K562 (cell line): ENCODE results near the gene LY6G6C. TPM values are rescaled to one million over a fixed set of nuclear protein-coding genes. Genes with fewer than 3 reads are reported as not detected.

Source experiments
- CSDE1 ChIP-seq, 2 experiments: fragments of 450-650 bp; IDR thresholded peaks; 2 replicates each; pipeline ENCODE4 v1.6.1; 2016; ENCODE audit warnings: mild to moderate bottlenecking in 1 of 2
- DNMT1 ChIP-seq: fragments of 450-650 bp; IDR thresholded peaks from 2 replicates; pipeline ENCODE4 v1.6.1; 2016; ENCODE audit warnings: antibody characterized with exemption, mild to moderate bottlenecking
- ESRRB ChIP-seq: fragments of 250-450 bp; sonication (Bioruptor Pico); IDR thresholded peaks from 2 replicates; pipeline ENCODE4 v1.5.0; 2020; ENCODE audit warnings: mild to moderate bottlenecking, moderate library complexity, borderline replicate concordance
- GTF2F1 ChIP-seq: IDR thresholded peaks from 2 replicates; pipeline ENCODE4 v1.6.1; 2011; ENCODE audit warnings: low read depth, low read length, improper control_type of control experiment
- HIVEP1 ChIP-seq: fragments of 250-450 bp; sonication (Bioruptor Pico); IDR thresholded peaks from 2 replicates; pipeline ENCODE4 v1.4.0; 2020; ENCODE audit warnings: mild to moderate bottlenecking
- HSF4 ChIP-seq: fragments of 250-450 bp; sonication (Bioruptor Pico); IDR thresholded peaks from 2 replicates; pipeline ENCODE4 v2.1.2; 2022; ENCODE audit warnings: mild to moderate bottlenecking, moderate library complexity, borderline replicate concordance
- ILK ChIP-seq: fragments of 450-650 bp; IDR thresholded peaks from 2 replicates; pipeline ENCODE4 v1.6.1; 2016; ENCODE audit warnings: missing genetic modification characterization, low read depth, mild to moderate bottlenecking, missing compliant biosample characterization, moderate library complexity, borderline replicate concordance
- MAFF ChIP-seq: IDR thresholded peaks from 2 replicates; pipeline ENCODE4 v1.6.1; 2012; ENCODE audit warnings: low read length, improper control_type of control experiment
- NCOA2 ChIP-seq, 2 experiments: fragments of 450-650 bp; IDR thresholded peaks; 2 replicates each; pipeline ENCODE4 v1.6.1; 2018; ENCODE audit warnings: mild to moderate bottlenecking in 2 of 2, moderate library complexity in 1 of 2; ENCODE audit not compliant: partially characterized antibody in 2 of 2
- NFATC3 ChIP-seq: fragments of 450-650 bp; IDR thresholded peaks from 2 replicates; pipeline ENCODE4 v1.6.1; 2017; ENCODE audit warnings: mild to moderate bottlenecking
- TAF15 ChIP-seq: fragments of 200-400 bp; formaldehyde crosslinking; IDR thresholded peaks from 2 replicates; pipeline ENCODE4 v1.6.1; 2017; ENCODE audit warnings: mild to moderate bottlenecking, low read depth, low read length, moderate library complexity
- TBP ChIP-seq: optimal IDR thresholded peaks from 2 replicates; pipeline ENCODE3; 2011; ENCODE audit warnings: low read depth, low read length, improper control_type of control experiment
- ZBTB5 ChIP-seq: fragments of 450-650 bp; IDR thresholded peaks from 2 replicates; pipeline ENCODE4 v1.6.1; 2017; ENCODE audit warnings: antibody characterized with exemption
- ZNF175 ChIP-seq: fragments of 200-800 bp; sonication (Bioruptor generic); IDR thresholded peaks from 2 replicates; pipeline ENCODE4 v1.6.1; 2016; ENCODE audit warnings: low read depth, mild to moderate bottlenecking, missing genetic modification characterization, missing compliant biosample characterization
- ZNF253 ChIP-seq: fragments of 250-450 bp; sonication (Bioruptor Pico); conservative IDR thresholded peaks from 2 replicates; pipeline ENCODE4 v1.6.1; 2021; ENCODE audit warnings: mild to moderate bottlenecking
- ZNF280B ChIP-seq: fragments of 250-450 bp; sonication (Bioruptor Pico); IDR thresholded peaks from 2 replicates; pipeline ENCODE4 v1.5.1; 2021; ENCODE audit warnings: mild to moderate bottlenecking
- ZNF511 ChIP-seq: sonication (generic); formaldehyde crosslinking; IDR thresholded peaks from 2 replicates; pipeline ENCODE4 v1.8.0; 2022; ENCODE audit warnings: mild to moderate bottlenecking, missing genetic modification reagents
- ZNF668 ChIP-seq: fragments of 250-450 bp; sonication (Bioruptor Pico); IDR thresholded peaks from 2 replicates; pipeline ENCODE4 v1.8.0; 2022; ENCODE audit warnings: mild to moderate bottlenecking, inconsistent platforms
- polyA plus RNA-seq, 8 experiments: library from polyadenylated mRNA; depleted of rRNA in 4 of 8; stranded (reverse) in 5 of 8; unstranded in 3 of 8; fragments of >200 nt; fragmentation: Nextera tagmentation in 2 of 8; fragmentation: Illumina TruSeq in 1 of 8; extraction: Ambion mirVana in 2 of 8; extraction: Trizol in 1 of 8; gene quantifications; 2 replicates each; pipeline versions ENCODE4 v1.2.1 to v1.2.3, GENCODE V29; 2011 to 2014; ENCODE audit warnings: inconsistent platforms in 1 of 8, missing spikeins in 1 of 8
- total RNA-seq, 7 experiments: library from RNA; depleted of rRNA in 6 of 7; stranded (reverse); fragments of >200 nt in 6 of 7; fragmentation: Illumina TruSeq in 2 of 7; extraction: Trizol in 2 of 7; gene quantifications; 2 replicates each; pipeline versions ENCODE4 v1.2.1 to v1.2.3, GENCODE V29; 2011 to 2021; ENCODE audit warnings: low replicate concordance in 1 of 7
- TF ChIP-seq, protein P1 (sequence below): sonication (generic); formaldehyde crosslinking; IDR thresholded peaks from 2 replicates; pipeline ENCODE4 v1.8.0; 2023; ENCODE audit warnings: mild to moderate bottlenecking, missing genetic modification reagents
- TF ChIP-seq, protein P2 (sequence below): IDR thresholded peaks from 3 replicates; pipeline ENCODE4 v1.6.1; 2011; ENCODE audit warnings: borderline replicate concordance, mild to moderate bottlenecking; ENCODE audit not compliant: insufficient read length, insufficient read depth

The LY6G6C gene
- total and polyA plus RNA-seq, 9 of the 15 experiments (the other 6 are each of a cell fraction or from before 2014, with no cell fraction given), result 0.06 to 0.20 TPM; not detected in 7

GRCh38 chr6:31690231-31691077, 31.1 kb downstream of the LY6G6C start (continued):
- TF ChIP-seq ZBTB5 (no peak), ILK (tag) (no peak; the same call in 1 of the 2 replicates), NFATC3 (peak; percentile 38; the same call in 1 of the 2 replicates), TBP (peak; percentile 10), ZNF280B (CRISPR knock-in tag) (no peak), HSF4 (no peak; the same call in none of the 2 replicates), CSDE1 (IDR thresholded peaks at IDR 0.05) (no peak; a peak in 1 of 4 replicates), HIVEP1 (CRISPR knock-in tag) (0 out of 2 replicates have a peak, but pooled peaks have one; percentile 48), ZNF175 (CRISPR knock-in tag) (no peak), GTF2F1 (no peak), NCOA2 (IDR thresholded peaks at IDR 0.05; ENCODE audit: partially characterized antibody in 2 of 2) (no peak), MAFF (peak; percentile 77; the same call in 1 of the 2 replicates), DNMT1 (peak; percentile 14), ZNF668 (CRISPR knock-in tag) (peak; percentile 83; the same call in 1 of the 2 replicates), ZNF511 (no peak), ZNF253 (0 out of 2 replicates have a peak, but pooled peaks have one; percentile 56), TAF15 (no peak), ESRRB (CRISPR knock-in tag) (0 out of 2 replicates have a peak, but pooled peaks have one; percentile 2)
- TF ChIP-seq, protein P1, sequence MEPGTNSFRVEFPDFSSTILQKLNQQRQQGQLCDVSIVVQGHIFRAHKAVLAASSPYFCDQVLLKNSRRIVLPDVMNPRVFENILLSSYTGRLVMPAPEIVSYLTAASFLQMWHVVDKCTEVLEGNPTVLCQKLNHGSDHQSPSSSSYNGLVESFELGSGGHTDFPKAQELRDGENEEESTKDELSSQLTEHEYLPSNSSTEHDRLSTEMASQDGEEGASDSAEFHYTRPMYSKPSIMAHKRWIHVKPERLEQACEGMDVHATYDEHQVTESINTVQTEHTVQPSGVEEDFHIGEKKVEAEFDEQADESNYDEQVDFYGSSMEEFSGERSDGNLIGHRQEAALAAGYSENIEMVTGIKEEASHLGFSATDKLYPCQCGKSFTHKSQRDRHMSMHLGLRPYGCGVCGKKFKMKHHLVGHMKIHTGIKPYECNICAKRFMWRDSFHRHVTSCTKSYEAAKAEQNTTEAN (CRISPR knock-in tag), result peak; percentile 81; the same call in 1 of the 2 replicates
- TF ChIP-seq, protein P2, sequence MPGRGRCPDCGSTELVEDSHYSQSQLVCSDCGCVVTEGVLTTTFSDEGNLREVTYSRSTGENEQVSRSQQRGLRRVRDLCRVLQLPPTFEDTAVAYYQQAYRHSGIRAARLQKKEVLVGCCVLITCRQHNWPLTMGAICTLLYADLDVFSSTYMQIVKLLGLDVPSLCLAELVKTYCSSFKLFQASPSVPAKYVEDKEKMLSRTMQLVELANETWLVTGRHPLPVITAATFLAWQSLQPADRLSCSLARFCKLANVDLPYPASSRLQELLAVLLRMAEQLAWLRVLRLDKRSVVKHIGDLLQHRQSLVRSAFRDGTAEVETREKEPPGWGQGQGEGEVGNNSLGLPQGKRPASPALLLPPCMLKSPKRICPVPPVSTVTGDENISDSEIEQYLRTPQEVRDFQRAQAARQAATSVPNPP, result no peak
